Measurements from ENCODE around the gene UAP1L1.
"Not testable (repeated sequence)": the region's sequence is repeated elsewhere in the genome, so short reads cannot be mapped to it uniquely, and the experiment has no call there.

UAP1L1 gene

GRCh38 chr9:137031904-137032640 lies 45.2 kb upstream of the UAP1L1 start, which contains the start of gene FUT7:
TSS of gene FUT7 (minus strand) at chr9:137032088. CDS start at chr9:137031991, 97 bp downstream.
- DNase-seq (ENCODE audit: low read depth): no peak
- no peak for TF ChIP-seq CTCF (conservative IDR thresholded peaks at IDR 0.05; ENCODE audit: control insufficient read depth, insufficient read depth, low read depth, low read length)
- H3K4me3 ChIP-seq (ENCODE audit: control insufficient read depth, low read depth, low read length): no peak within 1 kb of the TSS

- TF ChIP-seq CTCF (conservative IDR thresholded peaks at IDR 0.05; ENCODE audit: control insufficient read depth, insufficient read depth, low read depth, low read length): no peak
- DNase-seq (ENCODE audit: low read depth): no peak
- no peak overlapping the region for H3K4me3 ChIP-seq (ENCODE audit: control insufficient read depth, low read depth, low read length)
These were observed 44.5 kb upstream of the UAP1L1 start for GRCh38 chr9:137032858-137033257.

GRCh38 chr9:137033481-137033880 lies 43.8 kb upstream of the UAP1L1 start:
- not testable (repeated sequence) for H3K4me3 ChIP-seq (ENCODE audit: control insufficient read depth, low read depth, low read length); DNase-seq (ENCODE audit: low read depth)

- H3K4me3 ChIP-seq (ENCODE audit: control insufficient read depth, low read depth, low read length): no peak overlapping the region
- TF ChIP-seq CTCF (conservative IDR thresholded peaks at IDR 0.05; ENCODE audit: control insufficient read depth, insufficient read depth, low read depth, low read length): no peak
- DNase-seq (ENCODE audit: low read depth): no peak
These were observed 43.1 kb upstream of the UAP1L1 start for GRCh38 chr9:137034039-137034708.

- peak; percentile 89 for TF ChIP-seq CTCF (conservative IDR thresholded peaks at IDR 0.05; ENCODE audit: control insufficient read depth, insufficient read depth, low read depth, low read length)
- no peak overlapping the region for H3K4me3 ChIP-seq (ENCODE audit: control insufficient read depth, low read depth, low read length)
- DNase-seq (ENCODE audit: low read depth): peak; percentile 76
These were observed 42.4 kb upstream of the UAP1L1 start for GRCh38 chr9:137034709-137035506.

- H3K4me3 ChIP-seq (ENCODE audit: control insufficient read depth, low read depth, low read length): no peak overlapping the region
- no peak for DNase-seq (ENCODE audit: low read depth)
- no peak for TF ChIP-seq CTCF (conservative IDR thresholded peaks at IDR 0.05; ENCODE audit: control insufficient read depth, insufficient read depth, low read depth, low read length)
These were observed 41.8 kb upstream of the UAP1L1 start for GRCh38 chr9:137035507-137035834.

GRCh38 chr9:137035937-137036336 lies 41.4 kb upstream of the UAP1L1 start:
- TF ChIP-seq CTCF (conservative IDR thresholded peaks at IDR 0.05; ENCODE audit: control insufficient read depth, insufficient read depth, low read depth, low read length): no peak
- no peak for DNase-seq (ENCODE audit: low read depth)
- H3K4me3 ChIP-seq (ENCODE audit: control insufficient read depth, low read depth, low read length): no peak overlapping the region
